IMR-90 (cell line): ENCODE data around the gene MSX1. TPM values are rescaled to one million over a fixed set of nuclear protein-coding genes. Genes with fewer than 3 reads are reported as not detected.

Source experiments
- ATAC-seq: fragments of 200-7000 bp; cut with Tn5 transposase; 2 replicates; pipeline ENCODE4 v1.9.1; 2020; ENCODE audit warnings: low read depth, mild to moderate bottlenecking, moderate library complexity
- BruUV-seq: library from RNA; stranded (reverse); fragments of 400-500 nt; replicated peaks from 2 replicates; lab custom pipeline; 2021; lab: Mats Ljungman, UMichigan
- CTCF ChIA-PET: fragments of 300-600 bp; formaldehyde crosslinking; extraction: SDS; loops from one replicate; lab custom pipeline; 2021; ENCODE audit warnings: antibody characterized with exemption; lab: Yijun Ruan, JAX
- POLR2A ChIA-PET: fragments of 300-600 bp; sonication (Branson Sonifier 250); formaldehyde crosslinking; loops from one replicate; lab custom pipeline; 2022; ENCODE audit warnings: antibody characterized with exemption; ENCODE audit not compliant: unreplicated experiment; lab: Charles Lee
- DNase-seq: peaks from one replicate; pipeline ENCODE4 v3.0.0; 2013
- H2AFZ ChIP-seq: replicated peaks from 2 replicates; pipeline ENCODE3; 2013; ENCODE audit warnings: low read length, mild to moderate bottlenecking; ENCODE audit not compliant: poor library complexity
- H2AK5ac ChIP-seq: 2 replicates; pipeline ENCODE4 v1.6.1; 2013; ENCODE audit warnings: low read depth, low read length, inconsistent platforms
- H2AK9ac ChIP-seq: replicated peaks from 2 replicates; pipeline ENCODE3; 2013; ENCODE audit warnings: mild to moderate bottlenecking, low read depth, low read length, moderate library complexity; ENCODE audit not compliant: poor library complexity
- H2BK120ac ChIP-seq: 2 replicates; pipeline ENCODE4 v1.6.1; 2013; ENCODE audit warnings: low read depth, low read length, inconsistent platforms
- H2BK15ac ChIP-seq: 3 replicates; pipeline ENCODE4 v1.6.1; 2013; ENCODE audit warnings: low read depth, low read length, inconsistent platforms
- H2BK20ac ChIP-seq: 2 replicates; pipeline ENCODE4 v1.6.1; 2013; ENCODE audit warnings: low read depth, mild to moderate bottlenecking, inconsistent platforms, low read length, moderate library complexity
- H2BK5ac ChIP-seq: 2 replicates; pipeline ENCODE4 v1.6.1; 2013; ENCODE audit warnings: mild to moderate bottlenecking, low read depth, low read length, inconsistent platforms; ENCODE audit not compliant: poor library complexity, severe bottlenecking
- H3K14ac ChIP-seq: replicated peaks from 2 replicates; pipeline ENCODE4 v1.6.1; 2013; ENCODE audit warnings: low read depth, low read length, inconsistent platforms
- H3K18ac ChIP-seq: 2 replicates; pipeline ENCODE4 v1.6.1; 2013; ENCODE audit warnings: low read depth, low read length, control low read depth
- H3K23ac ChIP-seq: 2 replicates; pipeline ENCODE4 v1.6.1; 2013; ENCODE audit warnings: low read depth, low read length, inconsistent platforms
- H3K27ac ChIP-seq: 2 replicates; pipeline ENCODE4 v1.5.1; 2013; ENCODE audit warnings: mild to moderate bottlenecking, control low read depth, low read length; ENCODE audit not compliant: insufficient read depth
- H3K27me3 ChIP-seq: 2 replicates; pipeline ENCODE4 v1.6.1; 2013; ENCODE audit warnings: low read length; ENCODE audit not compliant: control insufficient read depth, insufficient read depth
- H3K36me3 ChIP-seq: 2 replicates; pipeline ENCODE4 v1.6.1; 2013; ENCODE audit warnings: low read length, mixed read lengths; ENCODE audit not compliant: control insufficient read depth, insufficient read depth
- H3K4ac ChIP-seq: 2 replicates; pipeline ENCODE4 v1.6.1; 2013; ENCODE audit warnings: low read depth, low read length, inconsistent platforms
- H3K4me1 ChIP-seq: 2 replicates; pipeline ENCODE4 v1.6.1; 2013; ENCODE audit warnings: low read length, mixed read lengths; ENCODE audit not compliant: control insufficient read depth, insufficient read depth
- H3K4me2 ChIP-seq: 2 replicates; pipeline ENCODE4 v1.6.1; 2013; ENCODE audit warnings: low read depth, mild to moderate bottlenecking, control low read depth, low read length, moderate library complexity
- H3K4me3 ChIP-seq: 2 replicates; pipeline ENCODE4 v1.5.1; 2013; ENCODE audit warnings: low read depth, mild to moderate bottlenecking, control low read depth, low read length, moderate library complexity; ENCODE audit not compliant: insufficient read depth
- H3K56ac ChIP-seq: 2 replicates; pipeline ENCODE4 v1.6.1; 2013; ENCODE audit warnings: low read length, inconsistent platforms; ENCODE audit not compliant: insufficient read depth; ENCODE audit errors: extremely low read depth
- H3K79me1 ChIP-seq, 2 experiments: 2 replicates each; pipeline ENCODE4 v1.6.1; 2013; ENCODE audit warnings: low read length in 2 of 2, inconsistent platforms in 1 of 2, low read depth in 1 of 2
- H3K9ac ChIP-seq: 2 replicates; pipeline ENCODE4 v1.6.1; 2013; ENCODE audit warnings: low read depth, low read length, control low read depth
- H3K9me1 ChIP-seq: 2 replicates; pipeline ENCODE4 v1.6.1; 2013; ENCODE audit warnings: low read length, inconsistent platforms; ENCODE audit not compliant: insufficient read depth
- H3K9me3 ChIP-seq: 2 replicates; pipeline ENCODE4 v1.6.1; 2013; ENCODE audit warnings: low read length; ENCODE audit not compliant: control insufficient read depth, insufficient read depth
- H4K20me1 ChIP-seq: 2 replicates; pipeline ENCODE4 v1.6.1; 2013; ENCODE audit warnings: low read length, inconsistent platforms; ENCODE audit not compliant: insufficient read depth
- H4K5ac ChIP-seq: 2 replicates; pipeline ENCODE4 v1.6.1; 2013; ENCODE audit warnings: mild to moderate bottlenecking, low read depth, low read length, control low read depth
- H4K8ac ChIP-seq, 2 experiments: 2 replicates each; pipeline ENCODE4 v1.6.1; 2013; ENCODE audit warnings: low read depth in 2 of 2, low read length in 2 of 2, control low read depth in 1 of 2, inconsistent platforms in 1 of 2
- H4K91ac ChIP-seq: 2 replicates; pipeline ENCODE4 v1.6.1; 2013; ENCODE audit warnings: low read depth, low read length, inconsistent platforms; ENCODE audit not compliant: insufficient read depth
- CEBPB ChIP-seq: IDR thresholded peaks from 2 replicates; pipeline ENCODE4 v1.6.1; 2012; ENCODE audit warnings: low read depth, low read length, improper control_type of control experiment
- CTCF ChIP-seq: conservative IDR thresholded peaks from 2 replicates; pipeline ENCODE4 v1.5.1; 2012; ENCODE audit warnings: mild to moderate bottlenecking, low read depth, low read length, improper control_type of control experiment
- ELK1 ChIP-seq: fragments of 150-350 bp; IDR thresholded peaks from 2 replicates; pipeline ENCODE4 v1.6.1; 2016; ENCODE audit warnings: low read depth, mild to moderate bottlenecking, low read length, moderate library complexity, borderline replicate concordance
- FOS ChIP-seq: fragments of 150-350 bp; IDR thresholded peaks from 2 replicates; pipeline ENCODE4 v1.6.1; 2016; ENCODE audit warnings: low read depth, low read length
- NFE2L2 ChIP-seq: fragments of 150-350 bp; IDR thresholded peaks from 2 replicates; pipeline ENCODE4 v1.6.1; 2016; ENCODE audit warnings: low read depth, mild to moderate bottlenecking, low read length
- RFX5 ChIP-seq: IDR thresholded peaks from 2 replicates; pipeline ENCODE4 v1.8.0; 2012; ENCODE audit warnings: low read depth, mild to moderate bottlenecking, low read length, moderate library complexity
- WGBS, 2 experiments: methylation state at CpG; one replicate each; pipeline versions ENCODE4 v1.1.5 to v1.1.7; 2013; ENCODE audit warnings: missing lambda C conversion rate in 2 of 2; ENCODE audit not compliant: insufficient read length in 1 of 2; ENCODE audit errors: extremely low coverage in 2 of 2; 5-methylcytosine and 5-hydroxymethylcytosine counted together
- dilution Hi-C: fragments of 300-500 bp; cut with HindIII; formaldehyde crosslinking; loops from one replicate; pipeline ENCODE4 v1.14.3; 2018; ENCODE audit warnings: low sequenced_read_pairs; ENCODE audit not compliant: unreplicated experiment
- in situ Hi-C: fragments of 300-500 bp; cut with MboI; formaldehyde crosslinking; loops from 3 replicates; pipeline ENCODE4 v1.14.3; 2019; ENCODE audit warnings: low sequenced_read_pairs, inconsistent platforms, mixed read lengths
- intact Hi-C: fragments of 100-400 bp; cut with micrococcal nuclease; formaldehyde crosslinking; loops from 2 replicates; pipeline ENCODE4 v1.10.0; 2022
- polyA plus RNA-seq, 3 experiments: library from polyadenylated mRNA; depleted of rRNA; stranded (reverse); fragments of >200 nt; gene quantifications; 2 replicates each; pipeline ENCODE4 v1.2.3, GENCODE V29; 2012; ENCODE audit warnings: low replicate concordance in 1 of 3
- total RNA-seq: library from RNA; depleted of rRNA; stranded (reverse); fragments of >200 nt; gene quantifications from 2 replicates; pipeline ENCODE4 v1.2.3, GENCODE V29; 2012

MSX1 gene
- total and polyA plus RNA-seq, 2 of the 4 experiments (the other 2 are of a cell fraction) = 1.1 to 3.9 TPM

GRCh38 chr4:4823621-4824162, 35.8 kb upstream of the MSX1 start:
- H4K91ac ChIP-seq = no peak overlapping the region
- H3K9me3 ChIP-seq = no peaks in the 10 kb centered on the region; the same call in 1 of the 2 replicates
- ChIA-PET CTCF (no interaction called here), POLR2A (no interaction called here)
- H3K9ac ChIP-seq = no peak overlapping the region
- H2BK120ac ChIP-seq = no peak overlapping the region
- TF ChIP-seq ELK1 (no peak), CTCF (no peak), NFE2L2 (no peak), FOS (no peak), RFX5 (no peak), CEBPB (no peak)
- no peak overlapping the region for H2AK9ac ChIP-seq
- H3K23ac ChIP-seq = no peak overlapping the region
- no peaks in the 10 kb centered on the region for H3K4me1 ChIP-seq
- H2AK5ac ChIP-seq = no peak overlapping the region
- no peak overlapping the region for H3K18ac ChIP-seq
- no peak overlapping the region for H2BK5ac ChIP-seq
- H4K5ac ChIP-seq = no peak overlapping the region
- no peak overlapping the region for H3K56ac ChIP-seq
- no peak overlapping the region for H3K4ac ChIP-seq
- BruUV-seq = no TSS peak
- H3K36me3 ChIP-seq = no peaks in the 10 kb centered on the region
- ATAC-seq (no peak), DNase-seq (no peak)
- in situ Hi-C loops (no loop called here), dilution Hi-C loops (no loop called here), intact Hi-C loops (loop anchor here (1.0 kb wide), 1 partner anchor 32 kb away; no protein-coding TSS in a partner anchor)
- H3K4me3 ChIP-seq = no peak overlapping the region
- peaks cover 30% of the 10 kb centered on the region for H3K27me3 ChIP-seq
- no CpG with 5 or more reads among the region's 2 CpGs for WGBS, 2 experiments
- no peaks in the 10 kb centered on the region for H3K79me1 ChIP-seq
- no peak overlapping the region for H3K4me2 ChIP-seq
- no peaks in the 10 kb centered on the region for H3K9me1 ChIP-seq
- H3K14ac ChIP-seq = no peak overlapping the region
- H2BK15ac ChIP-seq = no peak overlapping the region
- H2BK20ac ChIP-seq = no peak overlapping the region
- H4K8ac ChIP-seq = no peak overlapping the region
- H3K27ac ChIP-seq = no peak overlapping the region
- no peaks in the 10 kb centered on the region for H4K20me1 ChIP-seq
- H2AFZ ChIP-seq = no peak overlapping the region
